ENCODE results near the gene CPA5.
"Not testable (repeated sequence)": the region's sequence is repeated elsewhere in the genome, so short reads cannot be mapped to it uniquely, and the experiment has no call there.

The CPA5 gene

GRCh38 chr7:130344271-130344866, at the start of gene CPA5:
CPA5 (plus strand) TSS chr7:130344816; CDS start chr7:130346486, 1,670 bp downstream.
- no peak for DNase-seq (ENCODE audit: low spot score)

- DNase-seq (ENCODE audit: low spot score), result no peak
These were observed 48.2 kb upstream of the CPA5 start for GRCh38 chr7:130296221-130296951.

GRCh38 chr7:130297628-130298543, 46.7 kb upstream of the CPA5 start:
- DNase-seq (ENCODE audit: low spot score), result no peak

- DNase-seq (ENCODE audit: low spot score), result no peak
These were observed 45.9 kb upstream of the CPA5 start for GRCh38 chr7:130298544-130299326.

GRCh38 chr7:130299866-130300265, 44.8 kb upstream of the CPA5 start:
- DNase-seq (ENCODE audit: low spot score), result no peak

- DNase-seq (ENCODE audit: low spot score), result no peak
These were observed 43.1 kb upstream of the CPA5 start for GRCh38 chr7:130301501-130302020.

GRCh38 chr7:130302649-130303048, 42.0 kb upstream of the CPA5 start:
- no peak for DNase-seq (ENCODE audit: low spot score)

GRCh38 chr7:130303127-130303526, 41.5 kb upstream of the CPA5 start:
- no peak for DNase-seq (ENCODE audit: low spot score)

GRCh38 chr7:130303551-130303950, 41.1 kb upstream of the CPA5 start:
- no peak for DNase-seq (ENCODE audit: low spot score)

GRCh38 chr7:130303982-130304381, 40.6 kb upstream of the CPA5 start:
- DNase-seq (ENCODE audit: low spot score), result no peak

GRCh38 chr7:130304878-130305277, 39.7 kb upstream of the CPA5 start:
- no peak for DNase-seq (ENCODE audit: low spot score)

GRCh38 chr7:130305433-130306042, 39.1 kb upstream of the CPA5 start:
- no peak for DNase-seq (ENCODE audit: low spot score)

GRCh38 chr7:130309986-130310385, 34.6 kb upstream of the CPA5 start:
- DNase-seq (ENCODE audit: low spot score), result no peak

GRCh38 chr7:130314305-130314704, 30.3 kb upstream of the CPA5 start:
- no peak for DNase-seq (ENCODE audit: low spot score)

GRCh38 chr7:130319541-130319940, 25.1 kb upstream of the CPA5 start:
- no peak for DNase-seq (ENCODE audit: low spot score)

- not testable (repeated sequence) for DNase-seq (ENCODE audit: low spot score)
These were observed 22.9 kb upstream of the CPA5 start for GRCh38 chr7:130321542-130322229.

- DNase-seq (ENCODE audit: low spot score), result no peak
These were observed 22.0 kb upstream of the CPA5 start for GRCh38 chr7:130322615-130323014.

- no peak for DNase-seq (ENCODE audit: low spot score)
These were observed 20.2 kb upstream of the CPA5 start for GRCh38 chr7:130324306-130324943.

- DNase-seq (ENCODE audit: low spot score), result no peak
These were observed 14.9 kb upstream of the CPA5 start for GRCh38 chr7:130329681-130330080.
